SU-DHL-6 (cell line): Measurements from ENCODE around the gene KSR1.

Experiments
- H2AFZ ChIP-seq: fragments of 200-600 bp; sonication (generic); 2 replicates; pipeline ENCODE4 v1.6.1; 2014; ENCODE audit warnings: low read depth, mild to moderate bottlenecking, moderate library complexity, mixed read lengths, antibody characterized with exemption, low read length; ENCODE audit not compliant: severe bottlenecking
- H3F3A ChIP-seq: fragments of 200-600 bp; shearing (Covaris generic); 2 replicates; pipeline ENCODE4 v1.6.0; 2016; ENCODE audit warnings: antibody characterized with exemption, mild to moderate bottlenecking; ENCODE audit not compliant: insufficient read depth
- H3K27ac ChIP-seq: fragments of 200-600 bp; sonication (generic); 2 replicates; pipeline ENCODE4 v1.5.1; 2016; ENCODE audit warnings: low read depth, mild to moderate bottlenecking, low read length, moderate library complexity, mixed read lengths
- H3K27me3 ChIP-seq: fragments of 200-600 bp; sonication (generic), shearing (Covaris generic); 2 replicates; pipeline ENCODE4 v1.6.0; 2014; ENCODE audit warnings: mild to moderate bottlenecking, low read length
- H3K36me3 ChIP-seq: fragments of 200-600 bp; sonication (generic); 2 replicates; pipeline ENCODE4 v1.6.1; 2014; ENCODE audit warnings: mild to moderate bottlenecking, low read length, mixed read lengths
- H3K4me2 ChIP-seq: fragments of 300-600, 200-600 bp; shearing (Covaris generic), sonication (generic); 2 replicates; pipeline ENCODE4 v1.6.0; 2014; ENCODE audit warnings: low read length, low read depth, mild to moderate bottlenecking; ENCODE audit not compliant: poor library complexity, severe bottlenecking
- H3K4me3 ChIP-seq: fragments of 200-600 bp; sonication (generic); 2 replicates; pipeline ENCODE4 v1.5.1; 2014; ENCODE audit warnings: antibody characterized with exemption, low read length, mild to moderate bottlenecking, mixed read lengths; ENCODE audit not compliant: insufficient read depth, poor library complexity, severe bottlenecking
- H3K79me2 ChIP-seq: fragments of 200-600 bp; sonication (generic); 2 replicates; pipeline ENCODE4 v1.6.1; 2014; ENCODE audit warnings: mild to moderate bottlenecking, low read length, moderate library complexity; ENCODE audit not compliant: insufficient read depth
- H3K9ac ChIP-seq: fragments of 200-600 bp; sonication (generic); 2 replicates; pipeline ENCODE4 v1.7.0; 2014; ENCODE audit warnings: mild to moderate bottlenecking, low read length
- H3K9me2 ChIP-seq: fragments of 200-600 bp; sonication (generic); replicated peaks from 2 replicates; pipeline ENCODE4 v1.6.1; 2014; ENCODE audit warnings: low read length; ENCODE audit not compliant: insufficient read depth
- H3K9me3 ChIP-seq: fragments of 200-600 bp; sonication (generic); 2 replicates; pipeline ENCODE4 v1.6.1; 2014; ENCODE audit warnings: low read length, mixed read lengths; ENCODE audit not compliant: insufficient read depth
- H4K20me1 ChIP-seq: fragments of 200-600 bp; sonication (generic); 2 replicates; pipeline ENCODE4 v1.6.1; 2014; ENCODE audit warnings: low read depth, mild to moderate bottlenecking, antibody characterized with exemption, low read length, moderate library complexity, mixed read lengths
- CTCF ChIP-seq: fragments of 200-600 bp; sonication (generic); IDR thresholded peaks from one replicate; pipeline ENCODE4 v1.5.1; 2017; ENCODE audit warnings: antibody characterized with exemption, mild to moderate bottlenecking, low read length, moderate library complexity; ENCODE audit not compliant: insufficient read depth, poor library complexity, severe bottlenecking
- EZH2phosphoT487 ChIP-seq: fragments of 200-600 bp; sonication (generic), shearing (Covaris generic); conservative IDR thresholded peaks from 2 replicates; pipeline ENCODE4 v1.6.1; 2018; ENCODE audit warnings: mild to moderate bottlenecking, antibody characterized with exemption, low read length, moderate library complexity, mixed read lengths

The KSR1 gene

GRCh38 chr17:27579897-27580321 lies 123.7 kb downstream of the KSR1 start:
- Histone ChIP-seq H3F3A (no peaks in the 10 kb centered on the region), H3K27ac (no peak overlapping the region), H3K9ac (no peak overlapping the region), H3K9me2 (no peaks in the 10 kb centered on the region), H3K36me3 (no peaks in the 10 kb centered on the region), H3K4me2 (no peak overlapping the region), H3K4me3 (no peak overlapping the region), H3K9me3 (no peaks in the 10 kb centered on the region), H4K20me1 (no peaks in the 10 kb centered on the region), H2AFZ (no peak overlapping the region), H3K79me2 (no peaks in the 10 kb centered on the region), H3K27me3 (no peaks in the 10 kb centered on the region)
- no peak for TF ChIP-seq CTCF

- Histone ChIP-seq H3F3A (no peaks in the 10 kb centered on the region), H3K9me3 (no peaks in the 10 kb centered on the region), H3K27ac (no peak overlapping the region), H3K9me2 (no peaks in the 10 kb centered on the region), H3K4me3 (no peak overlapping the region), H3K36me3 (no peaks in the 10 kb centered on the region), H3K27me3 (no peaks in the 10 kb centered on the region), H3K9ac (no peak overlapping the region), H3K79me2 (no peaks in the 10 kb centered on the region), H3K4me2 (no peak overlapping the region), H2AFZ (no peak overlapping the region), H4K20me1 (no peaks in the 10 kb centered on the region)
- TF ChIP-seq CTCF (no peak), EZH2phosphoT487 (no peak)
These were observed 124.8 kb downstream of the KSR1 start for GRCh38 chr17:27581016-27581415.

- Histone ChIP-seq H3K79me2 (no peaks in the 10 kb centered on the region), H3K27ac (no peak overlapping the region), H3K9me2 (no peaks in the 10 kb centered on the region), H3K36me3 (no peaks in the 10 kb centered on the region), H3K9me3 (no peaks in the 10 kb centered on the region), H3K27me3 (no peaks in the 10 kb centered on the region), H3K4me3 (no peak overlapping the region), H3F3A (no peaks in the 10 kb centered on the region), H3K9ac (no peak overlapping the region), H4K20me1 (no peaks in the 10 kb centered on the region), H3K4me2 (no peak overlapping the region), H2AFZ (no peak overlapping the region)
- no peak for TF ChIP-seq CTCF
- TF ChIP-seq EZH2phosphoT487, result no peak
These were observed 126.4 kb downstream of the KSR1 start for GRCh38 chr17:27582696-27583095.
